ENCODE measurements around the gene EIF4EBP2.

The EIF4EBP2 gene

DNA sequence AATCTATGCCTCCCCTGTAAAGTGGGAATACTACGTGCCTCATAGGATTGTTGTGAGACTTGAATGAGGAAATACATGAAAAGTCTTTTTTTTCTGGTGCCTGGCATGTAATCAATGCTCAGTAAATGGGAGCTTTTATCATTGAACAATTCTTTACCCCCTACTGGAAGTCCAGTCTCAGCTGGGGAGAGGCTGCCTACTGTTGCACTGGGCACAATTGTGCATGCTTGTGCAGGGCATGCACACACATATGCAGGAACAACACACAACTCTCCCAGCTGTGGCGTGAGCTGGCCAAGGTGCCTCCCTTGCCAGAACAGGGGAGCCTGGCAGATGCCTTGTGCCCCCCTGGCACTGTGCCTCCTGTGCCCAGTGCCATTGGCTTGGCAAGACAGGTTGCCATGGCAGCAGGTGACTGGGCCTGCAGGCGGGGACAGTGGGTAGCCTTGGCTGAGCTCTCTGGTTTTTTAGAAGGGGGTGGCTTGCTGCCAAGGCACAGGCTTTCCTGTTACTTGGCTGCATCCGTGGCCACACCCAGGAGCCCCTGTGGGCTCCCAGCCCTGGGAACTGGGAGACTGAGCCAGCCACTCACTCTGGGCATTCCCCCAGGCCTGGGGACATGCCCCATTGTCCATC is 58.5 kb downstream of the EIF4EBP2 start:
- peak; percentile 93 for DNase-seq

DNA sequence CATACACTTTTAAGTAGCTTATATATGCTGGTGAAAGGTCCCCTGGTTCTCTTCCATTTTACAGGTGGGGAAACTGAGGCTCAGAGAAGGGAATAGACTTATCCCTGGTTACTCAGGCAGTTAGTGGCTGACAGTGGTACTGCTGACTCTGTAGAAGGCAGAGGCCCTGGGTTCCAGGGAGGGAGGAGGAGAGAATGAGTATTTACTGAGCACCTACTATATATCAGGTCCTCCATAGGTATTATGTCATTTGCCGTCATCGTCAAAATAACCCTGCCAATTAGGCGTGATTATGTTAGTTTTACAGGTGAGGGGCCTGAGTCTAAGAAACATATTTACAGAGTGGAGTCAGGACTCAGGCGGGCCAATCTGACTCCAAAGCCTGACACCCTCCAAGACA is 61.3 kb downstream of the EIF4EBP2 start:
- DNase-seq = no peak

DNA sequence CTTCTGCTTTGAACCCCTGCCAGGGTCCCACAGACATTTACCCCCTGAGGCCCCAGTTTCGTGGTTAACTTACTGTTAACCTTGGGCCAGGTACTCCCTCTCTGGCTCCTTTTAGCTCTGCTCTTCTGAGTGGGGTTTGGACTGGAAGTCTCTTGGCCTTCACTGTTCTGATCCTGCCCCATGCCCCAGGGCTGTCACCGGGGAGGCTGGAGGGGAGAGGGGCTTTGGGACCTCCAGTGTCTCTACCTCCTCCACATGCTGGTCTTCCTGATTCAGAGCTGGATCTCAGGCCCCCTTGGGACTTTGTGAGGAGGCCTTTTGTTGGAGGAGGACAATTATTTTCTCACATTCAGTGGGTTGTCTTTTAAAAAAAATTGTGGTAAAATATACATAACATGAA is 61.9 kb downstream of the EIF4EBP2 start:
- no peak for DNase-seq

DNA sequence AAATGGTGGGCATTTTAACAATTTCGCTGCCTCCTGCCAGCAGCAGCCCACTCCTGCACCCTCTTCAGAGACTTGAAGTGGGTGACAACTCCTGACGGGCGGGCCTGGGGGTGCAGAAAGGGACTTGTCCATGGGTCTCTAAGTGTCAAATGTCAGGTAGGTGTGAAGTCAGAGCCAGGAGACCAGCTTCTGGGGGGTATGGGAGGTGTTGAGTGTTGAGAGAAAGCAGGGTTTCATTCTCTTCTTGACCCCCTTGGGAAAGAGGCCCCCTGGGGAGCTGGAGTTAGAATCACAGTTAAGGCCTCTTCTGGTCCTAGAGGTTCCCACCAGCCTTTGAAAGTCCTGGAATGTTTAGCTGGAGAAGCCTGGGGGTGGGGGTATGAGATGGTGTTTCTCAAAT is 63.0 kb downstream of the EIF4EBP2 start:
- DNase-seq = no peak

DNA sequence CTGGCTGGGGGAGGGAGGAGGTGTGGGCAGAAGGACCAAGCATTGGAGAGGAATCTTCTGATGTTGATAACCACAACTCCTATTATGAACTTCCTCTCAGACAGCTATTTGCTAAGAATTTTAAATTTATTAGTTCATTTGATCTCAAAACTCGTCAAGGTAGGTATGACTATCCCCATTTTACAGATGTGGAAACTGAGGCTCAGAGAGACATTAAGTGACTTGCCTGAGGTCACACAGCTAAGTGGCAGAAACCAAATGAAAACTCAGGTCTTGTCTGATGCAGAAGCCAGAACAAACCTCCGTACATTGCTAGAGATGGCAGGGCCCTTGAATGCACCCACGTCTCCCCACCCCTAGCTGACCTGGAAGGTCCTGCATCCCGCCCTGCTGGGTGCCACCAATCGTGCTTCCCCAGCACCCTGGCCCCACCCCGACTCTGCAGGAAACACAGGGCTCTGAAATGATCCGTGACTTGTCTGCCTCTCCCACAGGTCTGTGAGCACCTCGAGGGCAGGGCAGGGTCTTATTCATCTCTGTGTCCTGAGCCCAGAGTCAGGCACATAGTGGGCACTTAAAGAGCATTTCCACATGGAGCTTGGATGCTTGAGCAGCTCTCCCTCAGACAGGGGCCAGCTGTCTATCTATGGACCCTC is 69.0 kb downstream of the EIF4EBP2 start:
- peak; percentile 45 for DNase-seq

DNA sequence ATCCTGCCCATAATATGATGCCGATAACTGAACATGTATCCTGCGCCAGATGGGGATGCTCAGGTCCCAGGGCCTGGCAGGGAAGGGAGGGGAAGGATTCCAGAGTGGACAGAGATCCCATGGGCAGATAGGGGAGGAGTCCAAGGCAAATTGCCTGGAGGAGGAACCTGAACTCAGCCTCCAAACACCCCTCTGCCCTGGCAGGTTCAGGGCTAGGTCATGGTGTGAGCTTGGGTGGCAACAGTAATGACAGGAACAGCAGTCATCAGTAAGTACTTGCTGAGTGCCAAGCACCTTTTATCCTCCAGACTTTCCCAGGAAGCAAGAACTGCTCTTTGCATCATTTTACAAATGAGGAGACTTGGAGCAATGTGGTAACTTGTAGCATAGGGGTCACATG is 70.8 kb downstream of the EIF4EBP2 start:
- DNase-seq = peak; percentile 24

DNA sequence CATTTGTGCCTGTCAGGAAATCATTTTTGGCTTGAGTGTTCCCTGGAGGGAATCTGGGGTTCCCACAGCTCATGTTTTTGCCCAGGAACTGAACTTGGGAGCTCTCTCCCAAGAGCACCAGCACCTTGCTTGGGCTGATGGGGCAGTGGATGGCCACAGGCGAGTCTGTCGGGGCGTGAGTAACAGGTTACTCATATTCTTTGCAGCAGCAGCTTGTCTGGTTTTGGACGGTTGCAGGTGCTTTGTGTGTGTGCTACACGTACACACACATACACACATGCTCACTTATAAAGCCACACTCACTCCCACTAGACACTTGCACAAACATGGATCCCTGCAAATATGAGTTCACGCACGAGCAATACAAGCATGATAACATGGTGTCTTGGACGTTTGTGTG is 71.7 kb downstream of the EIF4EBP2 start:
- no peak for DNase-seq

DNA sequence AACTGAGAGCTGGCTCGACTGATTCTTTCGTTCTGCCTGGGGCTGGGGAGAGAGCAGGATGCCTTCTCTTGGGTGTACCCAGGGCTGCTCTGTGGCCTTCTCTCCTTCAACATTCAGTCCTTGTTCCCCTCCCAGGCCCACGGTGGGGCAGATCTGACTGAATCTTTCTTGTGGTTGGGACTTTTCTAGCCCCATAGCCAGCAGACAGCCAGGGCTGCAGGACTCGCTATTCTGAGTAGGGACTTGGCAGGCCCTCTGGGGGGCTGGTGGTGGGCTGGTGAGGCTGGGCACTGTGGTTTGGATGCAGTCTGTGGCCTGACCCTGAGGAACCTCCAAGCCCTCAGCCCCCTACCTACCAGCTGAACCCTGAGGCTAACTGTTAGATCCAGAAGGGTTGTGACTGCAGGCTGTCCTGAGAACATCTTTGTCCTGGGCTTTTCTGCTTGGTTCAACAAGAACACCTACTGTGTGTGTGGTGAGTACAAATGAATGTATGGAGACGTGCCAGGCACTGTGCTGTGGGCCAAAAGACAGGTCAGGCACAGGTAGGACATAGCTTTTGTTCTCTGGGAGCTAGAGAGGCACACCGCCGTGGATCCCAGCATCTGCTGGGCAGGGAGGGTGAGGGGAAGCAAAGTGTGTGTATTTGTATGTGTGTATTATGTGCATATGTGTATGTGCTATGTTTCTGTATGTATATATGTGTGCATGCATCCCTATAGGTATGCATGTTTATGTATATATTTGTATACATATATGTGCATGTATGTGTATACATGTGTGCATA is 72.5 kb downstream of the EIF4EBP2 start:
- DNase-seq = no peak

DNA sequence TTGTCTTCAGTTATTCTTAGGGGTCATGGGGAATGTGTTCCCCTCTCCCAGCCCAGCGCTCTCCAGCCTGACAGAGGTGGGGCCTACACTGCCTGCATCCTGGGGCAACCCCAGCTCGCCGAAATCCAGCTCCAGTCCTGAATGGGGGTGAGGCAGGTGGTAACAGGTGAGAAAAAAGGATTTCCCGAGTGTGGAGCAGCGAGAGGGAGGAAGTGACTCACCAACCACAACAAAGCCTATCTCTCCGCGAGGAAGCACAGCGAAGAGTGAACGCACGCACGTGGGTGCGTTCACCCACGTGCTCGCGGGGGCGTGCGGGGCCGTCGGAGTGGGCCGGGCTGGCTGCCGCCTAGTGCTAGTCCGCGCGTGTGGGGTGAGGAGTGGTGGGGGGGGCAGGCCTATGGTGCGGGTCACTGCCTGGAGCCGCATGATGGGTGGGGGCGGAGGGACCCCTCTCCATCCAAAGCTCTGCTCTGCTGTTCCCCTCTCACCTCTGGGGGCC is 73.8 kb downstream of the EIF4EBP2 start:
- peak; percentile 58 for DNase-seq
